Osteoblast (primary cell): ENCODE data around the gene KLHL17. TPM values are rescaled to one million over a fixed set of nuclear protein-coding genes. Genes with fewer than 3 reads are reported as not detected.

ENCODE experiments used
- DNase-seq: peaks from one replicate; pipeline ENCODE4 v3.0.0; 2011; ENCODE audit warnings: low spot score, mixed read lengths; ENCODE audit not compliant: insufficient read length; ENCODE audit errors: missing footprints
- H2AFZ ChIP-seq: 2 replicates; pipeline ENCODE4 v1.6.0; 2011; ENCODE audit warnings: mild to moderate bottlenecking, low read length
- H3K27ac ChIP-seq: 2 replicates; pipeline ENCODE4 v1.5.1; 2011; ENCODE audit warnings: mild to moderate bottlenecking, low read depth, low read length, moderate library complexity
- H3K27me3 ChIP-seq: 2 replicates; pipeline ENCODE4 v1.6.0; 2012; ENCODE audit warnings: mild to moderate bottlenecking, control low read depth, inconsistent platforms, low read length, moderate library complexity; ENCODE audit not compliant: insufficient read depth
- H3K36me3 ChIP-seq: 2 replicates; pipeline ENCODE4 v1.5.1; 2011; ENCODE audit warnings: mild to moderate bottlenecking, low read length, control low read depth, moderate library complexity; ENCODE audit not compliant: insufficient read depth
- H3K4me1 ChIP-seq: 2 replicates; pipeline ENCODE4 v1.5.1; 2011; ENCODE audit warnings: mild to moderate bottlenecking, low read length, control low read depth, moderate library complexity; ENCODE audit not compliant: insufficient read depth
- H3K4me2 ChIP-seq: 2 replicates; pipeline ENCODE4 v1.6.0; 2011; ENCODE audit warnings: mild to moderate bottlenecking, low read length; ENCODE audit not compliant: insufficient read depth
- H3K4me3 ChIP-seq: fragments of 200-600 bp; sonication (generic); 3 replicates; pipeline ENCODE4 v1.5.1; 2012; ENCODE audit warnings: mild to moderate bottlenecking, low read length, inconsistent platforms; ENCODE audit not compliant: insufficient read depth
- H3K79me2 ChIP-seq: 2 replicates; pipeline ENCODE4 v1.6.0; 2012; ENCODE audit warnings: mild to moderate bottlenecking, low read length, control low read depth, inconsistent platforms; ENCODE audit not compliant: insufficient read depth
- H3K9me3 ChIP-seq: 2 replicates; pipeline ENCODE4 v1.5.1; 2011; ENCODE audit warnings: low read depth, low read length, control low read depth
- H4K20me1 ChIP-seq: 2 replicates; pipeline ENCODE4 v1.6.0; 2012; ENCODE audit warnings: mild to moderate bottlenecking, low read length, control low read depth; ENCODE audit not compliant: insufficient read depth
- total RNA-seq: library from RNA; depleted of rRNA; stranded (reverse); fragments of >200 nt; gene quantifications from 2 replicates; pipeline ENCODE4 v1.2.3, GENCODE V29; 2012
- TF ChIP-seq, protein P1 (sequence below): IDR thresholded peaks from 2 replicates; pipeline ENCODE4 v1.5.1; 2011; ENCODE audit warnings: mild to moderate bottlenecking, low read depth, low read length, moderate library complexity; ENCODE audit errors: extremely low read depth

KLHL17 gene
- total RNA-seq, 1 donor = 5.4 TPM

- H2AFZ ChIP-seq = no peak overlapping the region
- TF ChIP-seq, protein P1, sequence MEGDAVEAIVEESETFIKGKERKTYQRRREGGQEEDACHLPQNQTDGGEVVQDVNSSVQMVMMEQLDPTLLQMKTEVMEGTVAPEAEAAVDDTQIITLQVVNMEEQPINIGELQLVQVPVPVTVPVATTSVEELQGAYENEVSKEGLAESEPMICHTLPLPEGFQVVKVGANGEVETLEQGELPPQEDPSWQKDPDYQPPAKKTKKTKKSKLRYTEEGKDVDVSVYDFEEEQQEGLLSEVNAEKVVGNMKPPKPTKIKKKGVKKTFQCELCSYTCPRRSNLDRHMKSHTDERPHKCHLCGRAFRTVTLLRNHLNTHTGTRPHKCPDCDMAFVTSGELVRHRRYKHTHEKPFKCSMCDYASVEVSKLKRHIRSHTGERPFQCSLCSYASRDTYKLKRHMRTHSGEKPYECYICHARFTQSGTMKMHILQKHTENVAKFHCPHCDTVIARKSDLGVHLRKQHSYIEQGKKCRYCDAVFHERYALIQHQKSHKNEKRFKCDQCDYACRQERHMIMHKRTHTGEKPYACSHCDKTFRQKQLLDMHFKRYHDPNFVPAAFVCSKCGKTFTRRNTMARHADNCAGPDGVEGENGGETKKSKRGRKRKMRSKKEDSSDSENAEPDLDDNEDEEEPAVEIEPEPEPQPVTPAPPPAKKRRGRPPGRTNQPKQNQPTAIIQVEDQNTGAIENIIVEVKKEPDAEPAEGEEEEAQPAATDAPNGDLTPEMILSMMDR = no peak
- H3K36me3 ChIP-seq = peaks cover 75% of the 10 kb centered on the region
These were observed 10.1 kb upstream of the KLHL17 start for GRCh38 chr1:950268-950667.

GRCh38 chr1:950881-951280 is 9.5 kb upstream of the KLHL17 start:
- H3K9me3 ChIP-seq = no peaks in the 10 kb centered on the region
- H3K4me1 ChIP-seq = no peaks in the 10 kb centered on the region
- H4K20me1 ChIP-seq = peaks cover 47% of the 10 kb centered on the region
- no peak overlapping the region for H3K4me3 ChIP-seq
- H3K79me2 ChIP-seq = peaks cover 2% of the 10 kb centered on the region
- H3K27me3 ChIP-seq = no peaks in the 10 kb centered on the region
- TF ChIP-seq, protein P1 = no peak
- no peak overlapping the region for H3K27ac ChIP-seq
- no peak overlapping the region for H3K4me2 ChIP-seq
- H2AFZ ChIP-seq = no peak overlapping the region
- no peak for DNase-seq
- peaks cover 74% of the 10 kb centered on the region for H3K36me3 ChIP-seq

More at GRCh38 chr1:950268-950667, 10.1 kb upstream of the KLHL17 start:
- no peak for DNase-seq
- H3K4me3 ChIP-seq = no peak overlapping the region
- no peak overlapping the region for H3K27ac ChIP-seq
- no peaks in the 10 kb centered on the region for H3K27me3 ChIP-seq
- peaks cover 47% of the 10 kb centered on the region for H4K20me1 ChIP-seq
- no peaks in the 10 kb centered on the region for H3K4me1 ChIP-seq
- H3K4me2 ChIP-seq = no peak overlapping the region
- H3K79me2 ChIP-seq = no peaks in the 10 kb centered on the region
- no peaks in the 10 kb centered on the region for H3K9me3 ChIP-seq

- H3K4me3 ChIP-seq = no peak overlapping the region
- H3K27me3 ChIP-seq = no peaks in the 10 kb centered on the region
- H2AFZ ChIP-seq = no peak overlapping the region
- H3K4me2 ChIP-seq = no peak overlapping the region
- no peak for DNase-seq
- no peaks in the 10 kb centered on the region for H3K9me3 ChIP-seq
- no peak overlapping the region for H3K27ac ChIP-seq
- TF ChIP-seq, protein P1 = peak; percentile 48
- H3K79me2 ChIP-seq = peaks cover 4% of the 10 kb centered on the region
- H4K20me1 ChIP-seq = peaks cover 52% of the 10 kb centered on the region
- no peaks in the 10 kb centered on the region for H3K4me1 ChIP-seq
- H3K36me3 ChIP-seq = peaks cover 76% of the 10 kb centered on the region
These were observed 9.0 kb upstream of the KLHL17 start for GRCh38 chr1:951364-951763.

DNA sequence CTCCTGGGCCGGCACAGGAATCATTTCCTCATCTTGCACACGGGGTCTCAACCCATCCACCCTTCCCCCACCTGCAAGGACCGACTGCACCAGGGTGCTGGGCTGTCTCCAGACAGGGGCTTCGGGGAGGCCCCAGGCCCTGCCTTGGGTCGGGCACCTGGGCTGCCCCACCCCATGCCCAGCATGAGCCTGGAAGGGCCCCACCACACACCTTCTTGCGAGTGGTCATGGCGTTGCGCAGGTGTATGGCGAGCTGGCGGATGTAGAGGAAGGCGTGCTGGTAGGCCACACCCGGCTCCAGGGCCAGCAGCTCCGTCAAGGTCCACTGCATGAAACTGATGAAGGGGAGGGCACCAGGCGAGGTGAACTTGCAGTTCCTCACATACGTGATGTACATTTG is 8.2 kb upstream of the KLHL17 start:
- Histone ChIP-seq H2AFZ (no peak overlapping the region), H3K4me1 (no peaks in the 10 kb centered on the region), H3K27me3 (no peaks in the 10 kb centered on the region), H3K9me3 (no peaks in the 10 kb centered on the region), H3K36me3 (peaks cover 84% of the 10 kb centered on the region), H3K4me2 (no peak overlapping the region), H3K79me2 (peaks cover 12% of the 10 kb centered on the region), H3K27ac (no peak overlapping the region), H4K20me1 (peaks cover 58% of the 10 kb centered on the region), H3K4me3 (no peak overlapping the region)
- DNase-seq = no peak
- TF ChIP-seq, protein P1 = no peak
